GM23248 (cell line): ENCODE results near the gene OR1L4.

Experiments
- EZH2 ChIP-seq: fragments of 200-600 bp; sonication (generic); IDR thresholded peaks from 2 replicates; pipeline ENCODE4 v1.6.1; 2018; ENCODE audit warnings: antibody characterized with exemption, mild to moderate bottlenecking; ENCODE audit not compliant: insufficient read depth, poor library complexity, severe bottlenecking
- EZH2phosphoT487 ChIP-seq: fragments of 200-600 bp; sonication (generic); IDR thresholded peaks from 2 replicates; pipeline ENCODE4 v1.6.1; 2018; ENCODE audit warnings: antibody characterized with exemption, moderate library complexity, mild to moderate bottlenecking, low read depth; ENCODE audit not compliant: insufficient read depth

DNA sequence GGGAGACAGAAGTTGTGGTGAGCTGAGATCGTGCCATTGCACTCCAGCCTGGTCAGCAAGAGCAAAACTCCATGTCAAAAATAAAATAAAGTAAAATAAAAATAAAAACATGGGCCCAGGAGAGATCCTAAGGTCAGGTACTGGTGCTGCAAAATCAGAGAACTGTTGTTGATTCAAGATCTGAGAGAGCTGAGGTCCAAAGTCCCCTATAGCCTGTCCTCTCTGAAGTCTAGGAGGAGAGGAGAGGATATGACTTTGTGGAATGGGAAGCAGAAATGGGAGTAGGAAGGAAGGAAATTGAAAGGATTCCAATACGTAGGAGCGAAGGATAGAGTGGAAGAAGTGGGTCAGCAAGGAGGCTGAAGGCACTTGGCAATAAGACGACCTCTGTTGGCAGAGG lies 4.6 kb upstream of the OR1L4 start:
- TF ChIP-seq EZH2 (no peak), EZH2phosphoT487 (no peak)
